Testis (tissue), 2 donors: Measurements from ENCODE around the gene FAM209B.

Experiments
- CTCF ChIP-seq, 3 experiments: fragments of 450-650 bp in 2 of 3; fragments of 200-600 bp in 1 of 3; sonication (generic) in 1 of 3; IDR thresholded peaks; one replicate each; pipeline ENCODE4 v1.5.1; 2016 to 2019; ENCODE audit warnings: antibody characterized with exemption in 3 of 3, mild to moderate bottlenecking in 2 of 3, moderate library complexity in 1 of 3
- POLR2A ChIP-seq: fragments of 450-650 bp; IDR thresholded peaks from one replicate; pipeline ENCODE4 v1.6.1; 2017; ENCODE audit warnings: antibody characterized with exemption, mild to moderate bottlenecking, moderate library complexity

- no peak for TF ChIP-seq CTCF (IDR thresholded peaks at IDR 0.05)
- TF ChIP-seq POLR2A: no peak
Observed at GRCh38 chr20:56579301-56579710, 46.3 kb downstream of the FAM209B start.
